ENCODE measurements around the gene ZSWIM3. TPM values are rescaled to one million over a fixed set of nuclear protein-coding genes. Genes with fewer than 3 reads are reported as not detected.

Gene ZSWIM3
- total and polyA plus RNA-seq, 8 donors = 0.46 to 2.2 (median 1.3) TPM

GRCh38 chr20:45912344-45912682 is 54.9 kb downstream of the ZSWIM3 start:
- FAIRE-seq (no peak), DNase-seq (peak in 1 of 6 donors; percentile 12), ATAC-seq (no peak)
- Histone ChIP-seq H3K4me1 (peaks cover 0 to 3% (median 0%) of the 10 kb centered on the region in 3 donors), H3K27me3 (no peaks in the 10 kb centered on the region), H3K4me3 (peak overlapping the region in 2 of 4 donors; percentile 55 to 56), H3K9me3 (no peaks in the 10 kb centered on the region), H3K36me3 (no peaks in the 10 kb centered on the region), H3K27ac (peak overlapping the region in 3 of 4 donors; percentile 52 to 82 (median 79))
- intact Hi-C loops (cut with DNase I) = no loop called here
- WGBS, 2 donors = 25 to 31% methylated on average over 4 of the region's 4 CpGs
- no peak for TF ChIP-seq CTCF (IDR thresholded peaks at IDR 0.05)

- no peak overlapping the region for H3K27ac ChIP-seq
- H3K4me1 ChIP-seq = peaks cover 0 to 3% (median 0%) of the 10 kb centered on the region in 3 donors
- H3K27me3 ChIP-seq = no peaks in the 10 kb centered on the region
- 64 to 67% methylated on average over 5 of the region's 5 CpGs for WGBS, 2 donors
- H3K36me3 ChIP-seq = no peaks in the 10 kb centered on the region
- DNase-seq = peak in 1 of 6 donors; percentile 16
- no peak for ATAC-seq
- intact Hi-C loops (cut with DNase I) = no loop called here
- no peak for FAIRE-seq
- no peak overlapping the region for H3K4me3 ChIP-seq
- no peak for TF ChIP-seq CTCF (IDR thresholded peaks at IDR 0.05)
- H3K9me3 ChIP-seq = no peaks in the 10 kb centered on the region
Measured at GRCh38 chr20:45913116-45913515, 55.7 kb downstream of the ZSWIM3 start.

- no peaks in the 10 kb centered on the region for H3K9me3 ChIP-seq
- no peak for FAIRE-seq
Measured at GRCh38 chr20:45917790-45918141, 60.4 kb downstream of the ZSWIM3 start.

GRCh38 chr20:45918182-45918737 is 60.8 kb downstream of the ZSWIM3 start:
- TF ChIP-seq CTCF (IDR thresholded peaks at IDR 0.05) = no peak
- intact Hi-C loops (cut with DNase I) = no loop called here
- Histone ChIP-seq H3K36me3 (no peaks in the 10 kb centered on the region), H3K27ac (peak overlapping the region in 2 of 4 donors; percentile 28 to 34), H3K27me3 (no peaks in the 10 kb centered on the region), H3K9me3 (no peaks in the 10 kb centered on the region), H3K4me3 (no peak overlapping the region), H3K4me1 (peaks cover 0 to 3% (median 0%) of the 10 kb centered on the region in 3 donors)
- ATAC-seq (peak in 3 of 4 donors; percentile 13 to 50 (median 31)), DNase-seq (peak in 1 of 6 donors; percentile 15), FAIRE-seq (no peak)
- WGBS, 2 donors = 80 to 82% methylated on average over 5 of the region's 5 CpGs

More at GRCh38 chr20:45917790-45918141, 60.4 kb downstream of the ZSWIM3 start:
- 82 to 84% methylated on average over 5 of the region's 5 CpGs for WGBS, 2 donors
- intact Hi-C loops (cut with DNase I) = no loop called here
- ATAC-seq = peak in 2 of 4 donors; percentile 15 to 21
- peak in 1 of 6 donors; percentile 24 for DNase-seq
- Histone ChIP-seq H3K36me3 (no peaks in the 10 kb centered on the region), H3K27me3 (no peaks in the 10 kb centered on the region), H3K27ac (peak overlapping the region in 2 of 4 donors; percentile 28 to 34), H3K4me3 (no peak overlapping the region), H3K4me1 (peaks cover 0 to 3% (median 0%) of the 10 kb centered on the region in 3 donors)
- no peak for TF ChIP-seq CTCF (IDR thresholded peaks at IDR 0.05)

- Histone ChIP-seq H3K4me3 (no peak overlapping the region), H3K9me3 (no peaks in the 10 kb centered on the region), H3K27me3 (no peaks in the 10 kb centered on the region), H3K36me3 (no peaks in the 10 kb centered on the region), H3K27ac (peak overlapping the region in 2 of 4 donors; percentile 28 to 34), H3K4me1 (peaks cover 0 to 2% (median 0%) of the 10 kb centered on the region in 3 donors)
- no peak for ATAC-seq
- WGBS, 2 donors = 87 to 93% methylated on average over 12 of the region's 12 CpGs
- TF ChIP-seq CTCF (IDR thresholded peaks at IDR 0.05) = no peak
- peak in 1 of 6 donors; percentile 1 for DNase-seq
- intact Hi-C loops (cut with DNase I) = no loop called here
- FAIRE-seq = no peak
Measured at GRCh38 chr20:45918779-45919537, 61.5 kb downstream of the ZSWIM3 start.
